Tibial nerve (tissue), 4 donors: ENCODE results near the gene SHMT1. TPM values are rescaled to one million over a fixed set of nuclear protein-coding genes. Genes with fewer than 3 reads are reported as not detected.

Experiments used
- DNase-seq, 2 donors: peaks; one replicate each; pipeline ENCODE4 v3.0.0-alpha.2; 2019; ENCODE audit warnings: low spot score in 2 of 2
- H3K27ac ChIP-seq, 4 donors: fragments of 200-600 bp; sonication (generic) in 3 of 4; one replicate each; pipeline ENCODE4 v1.5.1; 2017 to 2019; ENCODE audit warnings: mild to moderate bottlenecking in 1 of 4
- H3K27me3 ChIP-seq, 2 donors: fragments of 200-600 bp; sonication (generic) in 1 of 2; one replicate each; pipeline versions ENCODE4 v1.5.1 to v1.6.0; 2017 to 2019
- H3K36me3 ChIP-seq, 3 donors: fragments of 200-600 bp; sonication (generic); one replicate each; pipeline ENCODE4 v1.5.1; 2018 to 2019
- H3K4me1 ChIP-seq, 4 donors: fragments of 200-600 bp; sonication (generic) in 3 of 4; one replicate each; pipeline ENCODE4 v1.5.1; 2017 to 2019
- H3K4me3 ChIP-seq, 4 donors: fragments of 200-600 bp; sonication (generic) in 3 of 4; one replicate each; pipeline ENCODE4 v1.5.1; 2017 to 2019; ENCODE audit warnings: mild to moderate bottlenecking in 1 of 4, moderate library complexity in 1 of 4
- H3K9me3 ChIP-seq, 4 donors: fragments of 200-600 bp; sonication (generic) in 3 of 4; one replicate each; pipeline ENCODE4 v1.5.1; 2017 to 2019
- CTCF ChIP-seq, 5 experiments: fragments of 200-600 bp in 3 of 5; fragments of 450-650 bp in 2 of 5; sonication (generic) in 3 of 5; IDR thresholded peaks; one replicate each; pipeline ENCODE4 v1.5.1; 2016 to 2019; ENCODE audit warnings: antibody characterized with exemption in 5 of 5, mild to moderate bottlenecking in 3 of 5, moderate library complexity in 2 of 5
- EP300 ChIP-seq, 2 donors: sonication (generic); formaldehyde crosslinking; IDR thresholded peaks; one replicate each; pipeline ENCODE4 v1.6.1; 2017; ENCODE audit warnings: antibody characterized with exemption in 2 of 2, mild to moderate bottlenecking in 1 of 2
- POLR2A ChIP-seq, 2 donors: fragments of 450-650 bp; IDR thresholded peaks; one replicate each; pipeline ENCODE4 v1.6.1; 2017; ENCODE audit warnings: antibody characterized with exemption in 2 of 2, mild to moderate bottlenecking in 2 of 2, moderate library complexity in 2 of 2
- WGBS, 2 donors: methylation state at CpG; one replicate each; pipeline ENCODE4 v1.1.5; 2018; 5-methylcytosine and 5-hydroxymethylcytosine counted together
- total RNA-seq, 4 donors: library from RNA; depleted of rRNA; stranded (reverse); fragments of >200 nt; gene quantifications; one replicate each; pipeline ENCODE4 v1.1.0, GENCODE V29; 2016

The SHMT1 gene
- total RNA-seq, 4 donors from 2014 or later, result 48.0 to 69.5 (median 59.3) TPM

GRCh38 chr17:18324140-18325050, 39.0 kb downstream of the SHMT1 start:
- Histone ChIP-seq H3K36me3 (peaks cover 5 to 98% (median 15%) of the 10 kb centered on the region in 3 donors), H3K27ac (no peak overlapping the region), H3K4me3 (no peak overlapping the region), H3K4me1 (peaks cover 0 to 44% (median 2%) of the 10 kb centered on the region in 4 donors), H3K27me3 (no peaks in the 10 kb centered on the region), H3K9me3 (no peaks in the 10 kb centered on the region)
- TF ChIP-seq POLR2A (IDR thresholded peaks at IDR 0.05), result no peak
- no peak for TF ChIP-seq CTCF (IDR thresholded peaks at IDR 0.05)
- TF ChIP-seq EP300 (IDR thresholded peaks at IDR 0.05), result no peak
- DNase-seq, result no peak
- WGBS, 2 donors, result 90 to 91% methylated on average over 24 to 26 of the region's 27 CpGs

- Histone ChIP-seq H3K9me3 (no peaks in the 10 kb centered on the region), H3K4me1 (peaks cover 0 to 52% (median 9%) of the 10 kb centered on the region in 4 donors), H3K27ac (no peak overlapping the region), H3K27me3 (no peaks in the 10 kb centered on the region), H3K4me3 (no peak overlapping the region), H3K36me3 (peaks cover 5 to 98% (median 15%) of the 10 kb centered on the region in 3 donors)
- no peak for TF ChIP-seq EP300 (IDR thresholded peaks at IDR 0.05)
- no peak for TF ChIP-seq CTCF (IDR thresholded peaks at IDR 0.05)
- no peak for TF ChIP-seq POLR2A (IDR thresholded peaks at IDR 0.05)
- 83 to 85% methylated on average over 14 to 16 of the region's 16 CpGs for WGBS, 2 donors
- DNase-seq, result no peak
Observed at GRCh38 chr17:18323507-18324139, 39.7 kb downstream of the SHMT1 start.

- no peak for DNase-seq
- TF ChIP-seq POLR2A (IDR thresholded peaks at IDR 0.05), result no peak
- TF ChIP-seq CTCF (IDR thresholded peaks at IDR 0.05), result no peak
- no peak for TF ChIP-seq EP300 (IDR thresholded peaks at IDR 0.05)
- H3K4me3 ChIP-seq, result no peak overlapping the region
- H3K36me3 ChIP-seq, result peaks cover 5 to 98% (median 15%) of the 10 kb centered on the region in 3 donors
- 49 to 66% methylated on average over 3 of the region's 3 CpGs for WGBS, 2 donors
- H3K27me3 ChIP-seq, result no peaks in the 10 kb centered on the region
- no peaks in the 10 kb centered on the region for H3K9me3 ChIP-seq
- peaks cover 0 to 58% (median 14%) of the 10 kb centered on the region in 4 donors for H3K4me1 ChIP-seq
- H3K27ac ChIP-seq, result no peak overlapping the region
Observed at GRCh38 chr17:18323007-18323406, 40.3 kb downstream of the SHMT1 start.

- H3K27me3 ChIP-seq, result no peaks in the 10 kb centered on the region
- H3K36me3 ChIP-seq, result peaks cover 5 to 99% (median 15%) of the 10 kb centered on the region in 3 donors
- TF ChIP-seq EP300 (IDR thresholded peaks at IDR 0.05) (no peak), POLR2A (IDR thresholded peaks at IDR 0.05) (no peak), CTCF (IDR thresholded peaks at IDR 0.05) (no peak)
- H3K9me3 ChIP-seq, result no peaks in the 10 kb centered on the region
- no peak overlapping the region for H3K4me3 ChIP-seq
- H3K4me1 ChIP-seq, result peaks cover 0 to 63% (median 18%) of the 10 kb centered on the region in 4 donors
- DNase-seq, result no peak
- WGBS, 2 donors, result 92 to 94% methylated on average over 12 of the region's 12 CpGs
- H3K27ac ChIP-seq, result no peak overlapping the region
Observed at GRCh38 chr17:18322522-18322921, 40.8 kb downstream of the SHMT1 start.

GRCh38 chr17:18321309-18321708, 42.0 kb downstream of the SHMT1 start:
- H3K36me3 ChIP-seq, result peaks cover 5 to 99% (median 15%) of the 10 kb centered on the region in 3 donors

More at GRCh38 chr17:18321309-18321708, 42.0 kb downstream of the SHMT1 start:
- Histone ChIP-seq H3K9me3 (no peaks in the 10 kb centered on the region), H3K27me3 (no peaks in the 10 kb centered on the region), H3K4me1 (peaks cover 0 to 66% (median 30%) of the 10 kb centered on the region in 4 donors), H3K27ac (no peak overlapping the region), H3K4me3 (no peak overlapping the region)
- TF ChIP-seq EP300 (IDR thresholded peaks at IDR 0.05) (no peak), CTCF (IDR thresholded peaks at IDR 0.05) (no peak)
- 57 to 66% methylated on average over 5 of the region's 5 CpGs for WGBS, 2 donors
- DNase-seq, result no peak
